Stimulated activated naive CD8-positive, alpha-beta T cell treated with anti-CD3 and anti-CD28 coated beads, Interleukin-15, Interleukin-2, amounts not matched to agents 100 ng/mL and 50 ng/mL, for 24 hours (primary cell): ENCODE results near the gene TFDP1.
"Not testable (repeated sequence)": the region's sequence is repeated elsewhere in the genome, so short reads cannot be mapped to it uniquely, and the experiment has no call there.

ENCODE experiments used
- H3K27ac Mint-ChIP-seq: one replicate; pipeline ENCODE4 v1.8.0; 2021; ENCODE audit warnings: mild to moderate bottlenecking, mixed read lengths
- H3K27me3 Mint-ChIP-seq: one replicate; pipeline ENCODE4 v1.8.0; 2021; ENCODE audit warnings: mixed read lengths
- H3K36me3 Mint-ChIP-seq: one replicate; pipeline ENCODE4 v1.8.0; 2021; ENCODE audit warnings: low read depth, mixed read lengths
- H3K4me1 Mint-ChIP-seq: one replicate; pipeline ENCODE4 v1.8.0; 2021; ENCODE audit warnings: low read depth, mixed read lengths
- H3K4me3 Mint-ChIP-seq: one replicate; pipeline ENCODE4 v1.8.0; 2021; ENCODE audit warnings: mild to moderate bottlenecking, mixed read lengths
- H3K9me3 Mint-ChIP-seq: one replicate; pipeline ENCODE4 v1.8.0; 2021; ENCODE audit warnings: mixed read lengths

TFDP1 gene

DNA sequence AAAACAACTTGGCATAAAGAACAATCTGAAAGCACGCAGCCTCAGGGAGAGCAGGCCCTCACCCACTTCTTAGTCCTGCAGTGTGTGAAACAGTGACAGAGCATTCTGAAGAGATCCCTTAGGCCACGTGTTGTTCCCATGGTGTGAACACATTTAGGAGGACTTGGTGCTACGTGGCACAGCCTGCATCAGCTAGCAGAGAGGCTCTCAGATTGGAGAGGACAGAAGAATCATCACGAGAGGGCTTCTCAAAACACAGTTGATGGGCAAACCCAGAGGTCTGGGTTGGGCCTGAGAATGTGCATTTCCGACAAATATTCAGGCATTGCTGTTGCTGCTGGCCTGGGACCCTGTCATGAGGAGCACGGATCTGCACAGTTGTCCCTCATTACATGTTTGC is 26.1 kb upstream of the TFDP1 start:
- H3K27me3 Mint-ChIP-seq, result no peaks in the 10 kb centered on the region
- H3K4me3 Mint-ChIP-seq, result no peak overlapping the region
- H3K27ac Mint-ChIP-seq, result no peak overlapping the region
- no peaks in the 10 kb centered on the region for H3K36me3 Mint-ChIP-seq
- no peaks in the 10 kb centered on the region for H3K4me1 Mint-ChIP-seq
- H3K9me3 Mint-ChIP-seq, result no peaks in the 10 kb centered on the region

DNA sequence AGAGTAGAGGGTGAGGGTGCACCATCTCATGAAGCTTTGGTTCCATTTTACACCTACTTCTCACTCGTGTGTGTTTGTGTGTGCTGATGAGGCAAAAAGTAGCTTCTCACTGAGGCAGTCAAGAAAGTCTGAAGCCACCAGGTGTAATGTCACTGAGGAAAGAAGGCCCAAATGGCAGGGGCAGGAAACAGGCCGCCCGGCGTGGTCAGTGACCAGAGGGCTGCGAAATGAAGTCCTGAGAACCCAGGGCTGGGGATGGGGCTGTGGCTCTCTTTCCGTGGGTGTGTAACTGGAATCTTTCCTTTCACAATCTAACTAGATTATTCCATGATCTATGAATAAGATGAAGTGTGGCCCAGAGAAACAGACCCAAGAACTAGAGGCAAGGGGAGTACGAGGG is 25.5 kb upstream of the TFDP1 start:
- no peaks in the 10 kb centered on the region for H3K4me1 Mint-ChIP-seq
- no peaks in the 10 kb centered on the region for H3K27me3 Mint-ChIP-seq
- H3K4me3 Mint-ChIP-seq, result no peak overlapping the region
- H3K27ac Mint-ChIP-seq, result no peak overlapping the region
- H3K9me3 Mint-ChIP-seq, result no peaks in the 10 kb centered on the region
- no peaks in the 10 kb centered on the region for H3K36me3 Mint-ChIP-seq

- no peak overlapping the region for H3K4me3 Mint-ChIP-seq
- H3K27ac Mint-ChIP-seq, result no peak overlapping the region
- no peaks in the 10 kb centered on the region for H3K36me3 Mint-ChIP-seq
- no peaks in the 10 kb centered on the region for H3K27me3 Mint-ChIP-seq
- H3K4me1 Mint-ChIP-seq, result no peaks in the 10 kb centered on the region
- no peaks in the 10 kb centered on the region for H3K9me3 Mint-ChIP-seq
Measured at GRCh38 chr13:113559901-113560644, 24.5 kb upstream of the TFDP1 start.

DNA sequence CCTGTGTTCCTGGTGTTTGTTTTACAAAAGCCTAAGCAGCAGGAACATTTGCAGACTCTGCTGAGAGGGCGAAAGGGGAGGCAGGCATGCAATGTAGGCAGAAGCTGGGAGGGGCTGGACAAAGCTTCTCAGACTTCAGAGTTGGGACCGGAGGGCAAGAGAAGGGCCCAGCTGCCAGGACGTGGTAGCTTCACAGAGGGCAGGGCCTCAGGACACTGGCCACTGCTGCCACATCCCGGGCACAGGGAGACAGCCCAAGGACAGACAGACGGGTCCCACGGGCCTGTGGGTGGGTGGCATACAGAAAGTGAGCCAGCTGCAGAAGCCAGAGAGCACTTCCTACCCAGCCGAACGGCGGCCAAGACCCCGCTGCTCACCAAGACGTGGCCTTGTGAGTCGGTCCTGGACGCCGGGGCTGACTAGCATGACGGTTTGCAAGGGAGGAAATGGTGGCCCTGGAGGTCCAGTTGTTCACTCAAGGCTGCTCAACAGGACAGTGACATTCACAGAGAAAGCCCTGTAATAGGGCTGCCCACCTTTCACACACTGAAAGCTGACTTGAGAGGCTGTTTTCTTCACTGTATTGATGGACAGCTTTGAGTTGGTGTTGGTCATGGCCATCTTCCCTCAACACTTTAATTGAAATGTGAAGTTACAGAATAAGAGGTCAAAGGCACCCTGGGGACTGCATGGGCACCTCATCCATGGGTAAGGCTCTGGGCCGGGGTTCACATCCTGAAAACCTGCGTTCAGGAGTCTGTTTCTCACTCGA is 23.7 kb upstream of the TFDP1 start:
- no peaks in the 10 kb centered on the region for H3K36me3 Mint-ChIP-seq
- no peak overlapping the region for H3K4me3 Mint-ChIP-seq
- no peaks in the 10 kb centered on the region for H3K4me1 Mint-ChIP-seq
- H3K27ac Mint-ChIP-seq, result no peak overlapping the region
- no peaks in the 10 kb centered on the region for H3K9me3 Mint-ChIP-seq
- H3K27me3 Mint-ChIP-seq, result no peaks in the 10 kb centered on the region

- Mint-ChIP-seq H3K4me3 (no peak overlapping the region), H3K4me1 (no peaks in the 10 kb centered on the region), H3K9me3 (no peaks in the 10 kb centered on the region), H3K36me3 (no peaks in the 10 kb centered on the region), H3K27ac (no peak overlapping the region), H3K27me3 (peaks cover 2% of the 10 kb centered on the region)
Measured at GRCh38 chr13:113561417-113562084, 23.0 kb upstream of the TFDP1 start.

GRCh38 chr13:113562085-113562749 is 22.3 kb upstream of the TFDP1 start:
- peaks cover 5% of the 10 kb centered on the region for H3K27me3 Mint-ChIP-seq
- H3K36me3 Mint-ChIP-seq, result no peaks in the 10 kb centered on the region
- no peaks in the 10 kb centered on the region for H3K9me3 Mint-ChIP-seq
- H3K4me3 Mint-ChIP-seq, result no peak overlapping the region
- no peaks in the 10 kb centered on the region for H3K4me1 Mint-ChIP-seq
- no peak overlapping the region for H3K27ac Mint-ChIP-seq

DNA sequence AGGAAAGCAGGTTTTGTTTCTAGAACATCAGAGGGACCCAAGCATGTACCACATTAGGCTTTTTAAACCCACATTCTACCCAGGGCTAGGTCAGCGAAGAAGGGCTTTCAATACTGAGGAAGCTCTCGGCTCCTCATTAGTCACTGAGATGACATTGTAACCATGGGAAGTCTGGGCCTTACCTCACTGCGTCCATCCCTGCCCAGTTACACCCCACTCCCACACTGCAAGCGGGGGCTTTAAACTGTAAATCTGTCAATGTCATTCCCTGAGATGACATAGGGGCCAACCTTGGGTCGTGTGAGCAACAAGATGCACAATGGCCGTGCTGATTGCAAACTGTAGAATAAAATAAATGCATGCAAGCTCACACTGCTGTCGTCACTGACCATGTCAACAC is 21.7 kb upstream of the TFDP1 start:
- Mint-ChIP-seq H3K4me1 (no peaks in the 10 kb centered on the region), H3K27me3 (peaks cover 5% of the 10 kb centered on the region), H3K9me3 (no peaks in the 10 kb centered on the region), H3K36me3 (no peaks in the 10 kb centered on the region), H3K4me3 (no peak overlapping the region), H3K27ac (no peak overlapping the region)

DNA sequence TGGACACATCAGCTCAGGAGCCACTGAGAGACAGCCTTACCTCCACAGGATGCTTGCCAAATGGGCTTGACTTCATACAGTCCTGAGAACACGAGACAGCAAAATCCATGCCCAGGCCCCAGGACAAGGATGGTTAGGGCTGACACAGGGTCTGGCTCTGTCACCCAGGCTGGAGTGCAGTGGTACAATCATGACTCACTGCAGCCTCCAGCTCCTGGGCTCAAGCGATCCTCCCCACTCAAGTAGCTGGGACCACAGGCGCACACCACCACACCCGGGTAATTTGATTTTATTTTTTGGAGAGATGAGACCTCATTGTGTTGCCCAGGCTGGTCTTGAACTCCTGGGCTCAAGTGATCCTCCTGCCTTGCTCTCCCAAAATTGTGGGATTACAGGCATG is 21.0 kb upstream of the TFDP1 start:
- not testable (repeated sequence) for H3K4me3 Mint-ChIP-seq, H3K27ac Mint-ChIP-seq, H3K4me1 Mint-ChIP-seq, H3K36me3 Mint-ChIP-seq, H3K27me3 Mint-ChIP-seq, H3K9me3 Mint-ChIP-seq

DNA sequence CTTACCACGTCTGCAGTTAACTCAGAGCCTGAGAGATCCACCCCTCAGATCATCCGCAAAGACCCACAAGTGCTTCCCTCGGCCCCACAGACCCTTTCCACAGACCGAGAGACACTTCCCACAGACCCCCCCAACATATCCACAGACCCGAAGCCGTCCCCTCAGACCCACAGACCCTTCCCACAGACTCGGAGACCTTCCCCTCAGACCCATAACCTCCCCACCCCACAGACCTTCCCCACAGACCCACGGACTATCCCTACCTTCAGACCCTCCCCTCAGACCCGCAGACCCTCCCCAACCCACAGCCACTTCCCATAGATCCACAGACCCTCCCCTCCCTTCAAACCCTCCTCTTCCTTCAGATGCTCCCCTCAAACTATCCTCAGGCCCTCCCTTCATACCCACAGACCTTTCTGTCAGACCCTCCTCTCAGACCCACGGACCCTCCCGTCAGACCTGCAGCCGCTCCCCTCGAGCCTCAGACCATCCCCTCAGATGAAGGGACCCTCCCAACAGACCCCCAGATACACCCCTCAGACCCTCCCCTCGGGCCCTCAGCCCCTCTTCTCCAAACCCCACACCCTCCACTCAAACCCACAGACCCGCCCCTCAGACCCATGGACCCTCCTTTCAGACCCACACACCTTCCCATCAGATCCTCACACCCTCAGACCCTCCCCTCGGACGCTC is 20.1 kb upstream of the TFDP1 start:
- Mint-ChIP-seq H3K4me3 (no peak overlapping the region), H3K36me3 (no peaks in the 10 kb centered on the region), H3K27ac (no peak overlapping the region), H3K4me1 (no peaks in the 10 kb centered on the region), H3K27me3 (peaks cover 13% of the 10 kb centered on the region), H3K9me3 (no peaks in the 10 kb centered on the region)

DNA sequence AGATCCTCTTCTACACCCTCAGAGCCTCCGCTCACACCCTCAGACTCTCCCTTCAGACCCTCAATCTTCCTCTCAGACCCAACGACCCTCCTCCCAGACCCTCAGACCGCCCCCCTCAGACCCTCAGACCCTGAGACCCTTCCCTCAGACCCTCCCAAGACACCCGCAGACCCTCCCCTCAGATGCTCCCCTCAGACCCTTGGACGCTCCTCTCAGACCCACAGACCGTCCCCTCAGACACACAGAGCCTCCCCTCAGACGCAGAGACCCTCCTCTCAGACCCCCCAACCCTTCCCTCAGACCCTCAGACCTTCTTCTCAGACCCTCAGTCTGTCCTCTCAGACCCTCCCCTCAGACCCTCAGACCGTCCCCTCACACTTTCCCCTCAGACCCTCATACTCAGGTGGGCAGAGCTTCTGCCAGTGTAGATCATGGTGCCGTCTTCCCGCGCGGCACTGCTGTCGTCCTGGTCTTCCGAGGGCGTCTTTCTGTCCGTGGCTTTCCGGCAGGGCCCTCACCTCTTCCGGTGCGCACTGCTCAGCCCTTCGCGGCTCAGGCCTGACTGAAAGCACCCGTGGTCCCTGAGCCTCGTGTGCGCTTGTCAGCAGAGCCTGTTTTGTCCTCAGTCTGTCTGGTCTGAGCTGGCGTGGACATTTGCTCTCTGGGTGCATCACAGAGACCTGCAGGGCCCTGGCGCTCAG is 18.9 kb upstream of the TFDP1 start:
- H3K4me3 Mint-ChIP-seq, result no peak overlapping the region
- H3K9me3 Mint-ChIP-seq, result no peaks in the 10 kb centered on the region
- H3K27ac Mint-ChIP-seq, result no peak overlapping the region
- no peaks in the 10 kb centered on the region for H3K36me3 Mint-ChIP-seq
- H3K27me3 Mint-ChIP-seq, result peaks cover 13% of the 10 kb centered on the region
- no peaks in the 10 kb centered on the region for H3K4me1 Mint-ChIP-seq

DNA sequence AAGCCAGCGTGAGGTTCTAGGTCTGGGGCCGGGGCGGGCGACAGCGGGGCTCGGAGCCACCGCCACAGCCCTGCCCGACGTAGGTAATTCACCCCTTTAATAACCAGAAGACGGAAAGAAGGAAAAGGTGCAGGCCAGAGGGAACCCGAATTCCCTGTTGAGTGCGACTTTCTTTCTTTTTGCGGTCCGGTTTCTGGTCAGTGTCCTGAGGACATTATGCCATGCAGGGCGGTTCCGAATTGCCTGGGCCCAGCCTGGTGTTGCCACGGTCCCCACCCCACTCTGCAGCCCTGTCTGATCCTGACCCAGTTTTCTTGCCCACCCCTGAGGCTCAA is 18.4 kb upstream of the TFDP1 start:
- Mint-ChIP-seq H3K36me3 (no peaks in the 10 kb centered on the region), H3K4me1 (no peaks in the 10 kb centered on the region), H3K4me3 (no peak overlapping the region), H3K27ac (no peak overlapping the region), H3K27me3 (peaks cover 13% of the 10 kb centered on the region), H3K9me3 (no peaks in the 10 kb centered on the region)

GRCh38 chr13:113567681-113568080 is 16.9 kb upstream of the TFDP1 start:
- no peaks in the 10 kb centered on the region for H3K36me3 Mint-ChIP-seq
- H3K4me3 Mint-ChIP-seq, result no peak overlapping the region
- no peak overlapping the region for H3K27ac Mint-ChIP-seq
- no peaks in the 10 kb centered on the region for H3K4me1 Mint-ChIP-seq
- no peaks in the 10 kb centered on the region for H3K9me3 Mint-ChIP-seq
- peaks cover 18% of the 10 kb centered on the region for H3K27me3 Mint-ChIP-seq

GRCh38 chr13:113573065-113573464 is 11.5 kb upstream of the TFDP1 start:
- H3K27me3 Mint-ChIP-seq, result peaks cover 29% of the 10 kb centered on the region
- H3K36me3 Mint-ChIP-seq, result no peaks in the 10 kb centered on the region
- no peak overlapping the region for H3K4me3 Mint-ChIP-seq
- H3K27ac Mint-ChIP-seq, result no peak overlapping the region
- H3K9me3 Mint-ChIP-seq, result peaks cover 20% of the 10 kb centered on the region
- H3K4me1 Mint-ChIP-seq, result no peaks in the 10 kb centered on the region

- no peaks in the 10 kb centered on the region for H3K4me1 Mint-ChIP-seq
- H3K36me3 Mint-ChIP-seq, result no peaks in the 10 kb centered on the region
- H3K9me3 Mint-ChIP-seq, result peaks cover 20% of the 10 kb centered on the region
- peaks cover 20% of the 10 kb centered on the region for H3K27me3 Mint-ChIP-seq
- no peak overlapping the region for H3K27ac Mint-ChIP-seq
- H3K4me3 Mint-ChIP-seq, result no peak overlapping the region
Measured at GRCh38 chr13:113576597-113576996, 8.0 kb upstream of the TFDP1 start.
